ENCODE results near the gene YIPF4. TPM values are rescaled to one million over a fixed set of nuclear protein-coding genes. Genes with fewer than 3 reads are reported as not detected.
"Not testable (repeated sequence)": the region's sequence is repeated elsewhere in the genome, so short reads cannot be mapped to it uniquely, and the experiment has no call there.

The YIPF4 gene
- total RNA-seq, 1 donor = 18.5 TPM

DNA sequence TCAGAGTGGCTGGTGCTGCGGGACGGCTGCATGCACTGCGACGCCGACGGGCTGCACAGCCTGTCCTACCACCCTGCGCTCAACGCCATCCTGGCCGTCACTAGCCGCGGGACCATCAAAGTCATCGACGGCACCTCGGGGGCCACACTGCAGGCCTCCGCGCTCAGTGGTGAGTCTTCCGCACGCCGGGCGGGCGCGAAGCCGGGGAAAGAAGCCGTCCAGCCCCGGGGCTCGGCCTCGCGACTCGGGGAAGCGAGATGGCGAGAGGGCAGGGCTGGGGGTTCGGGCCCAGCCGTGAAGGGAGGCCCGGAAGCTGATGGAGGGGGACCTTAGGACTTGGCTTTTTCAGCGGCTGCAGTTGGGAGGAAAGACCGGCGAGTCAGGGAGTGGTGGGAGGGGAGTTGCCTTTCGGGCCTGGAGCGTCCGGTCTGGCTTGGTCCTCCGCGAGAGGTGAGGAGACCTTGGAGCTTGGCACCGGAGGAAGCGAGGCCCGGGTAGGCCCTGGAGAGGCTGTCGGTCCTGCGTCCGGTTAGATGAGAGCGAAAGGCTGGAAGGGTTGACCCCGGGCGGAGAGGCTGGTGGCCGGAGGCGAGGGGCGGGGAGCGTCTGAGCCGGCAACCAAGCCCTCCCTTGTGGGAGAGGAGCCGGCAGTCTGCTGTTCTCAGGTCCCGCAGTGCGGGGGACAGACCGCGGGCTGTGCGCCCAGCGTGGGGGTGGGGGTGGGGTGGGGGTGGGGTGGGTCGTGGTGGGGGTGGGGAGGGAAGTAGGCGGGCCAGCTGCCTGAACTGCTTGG, 79.8 kb downstream of the YIPF4 start:
- H2AFZ ChIP-seq (ENCODE audit: low read length) = peak overlapping the region; percentile 76
- H3K36me3 ChIP-seq (ENCODE audit: insufficient read depth, low read length) = no peaks in the 10 kb centered on the region
- H3K9me3 ChIP-seq (ENCODE audit: low read depth, low read length) = no peaks in the 10 kb centered on the region
- H4K20me1 ChIP-seq (ENCODE audit: insufficient read depth, low read length) = peaks cover 46% of the 10 kb centered on the region
- DNase-seq (ENCODE audit: insufficient read length, low spot score, missing footprints) = peak; percentile 86
- H3K4me1 ChIP-seq (ENCODE audit: insufficient read depth, low read length) = peaks cover 21% of the 10 kb centered on the region
- H3K79me2 ChIP-seq (ENCODE audit: insufficient read depth, low read length) = peaks cover 54% of the 10 kb centered on the region
- TF ChIP-seq, protein P1, sequence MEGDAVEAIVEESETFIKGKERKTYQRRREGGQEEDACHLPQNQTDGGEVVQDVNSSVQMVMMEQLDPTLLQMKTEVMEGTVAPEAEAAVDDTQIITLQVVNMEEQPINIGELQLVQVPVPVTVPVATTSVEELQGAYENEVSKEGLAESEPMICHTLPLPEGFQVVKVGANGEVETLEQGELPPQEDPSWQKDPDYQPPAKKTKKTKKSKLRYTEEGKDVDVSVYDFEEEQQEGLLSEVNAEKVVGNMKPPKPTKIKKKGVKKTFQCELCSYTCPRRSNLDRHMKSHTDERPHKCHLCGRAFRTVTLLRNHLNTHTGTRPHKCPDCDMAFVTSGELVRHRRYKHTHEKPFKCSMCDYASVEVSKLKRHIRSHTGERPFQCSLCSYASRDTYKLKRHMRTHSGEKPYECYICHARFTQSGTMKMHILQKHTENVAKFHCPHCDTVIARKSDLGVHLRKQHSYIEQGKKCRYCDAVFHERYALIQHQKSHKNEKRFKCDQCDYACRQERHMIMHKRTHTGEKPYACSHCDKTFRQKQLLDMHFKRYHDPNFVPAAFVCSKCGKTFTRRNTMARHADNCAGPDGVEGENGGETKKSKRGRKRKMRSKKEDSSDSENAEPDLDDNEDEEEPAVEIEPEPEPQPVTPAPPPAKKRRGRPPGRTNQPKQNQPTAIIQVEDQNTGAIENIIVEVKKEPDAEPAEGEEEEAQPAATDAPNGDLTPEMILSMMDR (IDR thresholded peaks at IDR 0.05; ENCODE audit: extremely low read depth, low read depth, low read length) = no peak
- H3K27ac ChIP-seq (ENCODE audit: low read depth, low read length) = peak overlapping the region; percentile 86
- H3K4me3 ChIP-seq (ENCODE audit: insufficient read depth, low read length) = peak overlapping the region; percentile 98
- H3K27me3 ChIP-seq (ENCODE audit: insufficient read depth, low read length) = no peaks in the 10 kb centered on the region
- peak overlapping the region; percentile 90 for H3K4me2 ChIP-seq (ENCODE audit: insufficient read depth, low read length)

DNA sequence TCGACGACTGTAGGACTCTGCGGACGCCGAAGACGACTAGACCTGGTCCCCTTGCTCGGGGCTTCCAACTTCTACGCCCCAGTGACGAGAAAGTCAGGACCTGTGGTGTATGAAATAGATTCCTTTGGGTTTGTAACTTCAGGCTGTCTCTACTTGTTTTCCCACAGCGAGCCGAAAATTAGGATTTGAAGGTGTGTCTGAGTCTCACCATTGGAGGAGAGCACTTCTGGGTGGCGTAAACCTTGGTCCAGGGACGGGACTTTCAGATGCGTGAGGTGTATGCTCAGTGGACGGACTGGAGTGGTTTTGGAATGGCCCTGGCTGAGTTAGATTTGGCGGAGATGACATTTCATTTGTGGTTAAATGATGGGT, 80.4 kb downstream of the YIPF4 start:
- Histone ChIP-seq H3K36me3 (ENCODE audit: insufficient read depth, low read length) (no peaks in the 10 kb centered on the region), H3K79me2 (ENCODE audit: insufficient read depth, low read length) (peaks cover 60% of the 10 kb centered on the region), H3K27me3 (ENCODE audit: insufficient read depth, low read length) (no peaks in the 10 kb centered on the region), H3K4me3 (ENCODE audit: insufficient read depth, low read length) (peak overlapping the region; percentile 98), H3K4me1 (ENCODE audit: insufficient read depth, low read length) (peaks cover 21% of the 10 kb centered on the region), H3K27ac (ENCODE audit: low read depth, low read length) (peak overlapping the region; percentile 86), H3K9me3 (ENCODE audit: low read depth, low read length) (no peaks in the 10 kb centered on the region), H2AFZ (ENCODE audit: low read length) (peak overlapping the region; percentile 51), H4K20me1 (ENCODE audit: insufficient read depth, low read length) (peaks cover 49% of the 10 kb centered on the region), H3K4me2 (ENCODE audit: insufficient read depth, low read length) (peak overlapping the region; percentile 90)
- TF ChIP-seq, protein P1 (IDR thresholded peaks at IDR 0.05; ENCODE audit: extremely low read depth, low read depth, low read length) = no peak
- no peak for DNase-seq (ENCODE audit: insufficient read length, low spot score, missing footprints)

DNA sequence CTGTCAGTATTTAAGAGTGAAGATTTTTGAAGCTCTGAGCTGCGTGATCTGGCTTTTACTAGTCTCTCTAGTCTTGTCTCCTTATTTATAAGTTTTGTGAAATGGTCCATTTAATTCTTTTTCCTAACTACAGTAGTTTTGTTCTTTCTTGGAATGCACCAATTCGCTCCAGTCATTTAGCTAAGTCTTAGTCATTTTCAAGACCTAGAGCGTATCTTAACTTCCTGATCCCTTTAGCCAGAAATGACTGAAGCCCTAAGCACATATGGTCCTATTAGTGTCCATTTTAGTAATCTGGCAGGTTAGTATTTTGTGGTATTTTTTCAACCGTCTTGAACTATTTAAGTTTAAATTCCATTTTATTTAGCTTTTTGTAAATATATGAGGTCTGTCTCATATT, 82.7 kb downstream of the YIPF4 start:
- Histone ChIP-seq H3K4me1 (ENCODE audit: insufficient read depth, low read length) (peaks cover 16% of the 10 kb centered on the region), H2AFZ (ENCODE audit: low read length) (no peak overlapping the region), H3K27me3 (ENCODE audit: insufficient read depth, low read length) (no peaks in the 10 kb centered on the region), H4K20me1 (ENCODE audit: insufficient read depth, low read length) (peaks cover 69% of the 10 kb centered on the region), H3K4me2 (ENCODE audit: insufficient read depth, low read length) (no peak overlapping the region), H3K79me2 (ENCODE audit: insufficient read depth, low read length) (peaks cover 83% of the 10 kb centered on the region), H3K27ac (ENCODE audit: low read depth, low read length) (no peak overlapping the region), H3K4me3 (ENCODE audit: insufficient read depth, low read length) (no peak overlapping the region), H3K36me3 (ENCODE audit: insufficient read depth, low read length) (no peaks in the 10 kb centered on the region), H3K9me3 (ENCODE audit: low read depth, low read length) (no peaks in the 10 kb centered on the region)
- TF ChIP-seq, protein P1 (IDR thresholded peaks at IDR 0.05; ENCODE audit: extremely low read depth, low read depth, low read length) = no peak
- DNase-seq (ENCODE audit: insufficient read length, low spot score, missing footprints) = no peak

DNA sequence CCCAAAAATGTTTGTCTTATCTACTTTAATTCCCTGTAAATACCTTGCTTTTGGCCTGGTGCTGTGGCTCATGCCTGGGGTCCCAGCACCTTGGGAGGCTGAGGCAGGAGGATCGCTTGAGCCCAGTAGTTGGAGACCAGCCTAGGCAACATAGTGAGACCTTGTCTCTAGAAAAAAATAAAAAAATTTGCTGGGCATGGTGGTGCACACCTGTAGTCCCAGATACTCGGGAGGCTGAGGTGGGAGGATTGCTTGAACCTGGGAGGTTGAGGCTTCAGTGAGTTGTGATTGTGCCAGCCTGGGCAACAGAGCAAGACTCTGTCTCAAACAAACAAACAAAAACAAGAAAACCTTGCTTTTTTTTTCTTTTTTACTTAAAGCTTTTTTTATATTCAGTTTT, 85.3 kb downstream of the YIPF4 start:
- not testable (repeated sequence) for H3K4me3 ChIP-seq (ENCODE audit: insufficient read depth, low read length); H3K27ac ChIP-seq (ENCODE audit: low read depth, low read length); H3K36me3 ChIP-seq (ENCODE audit: insufficient read depth, low read length); H3K27me3 ChIP-seq (ENCODE audit: insufficient read depth, low read length); DNase-seq (ENCODE audit: insufficient read length, low spot score, missing footprints); H2AFZ ChIP-seq (ENCODE audit: low read length); H3K9me3 ChIP-seq (ENCODE audit: low read depth, low read length); H3K4me2 ChIP-seq (ENCODE audit: insufficient read depth, low read length)
- Histone ChIP-seq H4K20me1 (ENCODE audit: insufficient read depth, low read length) (peaks cover 89% of the 10 kb centered on the region), H3K4me1 (ENCODE audit: insufficient read depth, low read length) (peaks cover 18% of the 10 kb centered on the region), H3K79me2 (ENCODE audit: insufficient read depth, low read length) (peaks cover 99% of the 10 kb centered on the region)
